ENCODE results near the gene SORBS1.

GRCh38 chr10:95343573-95343972 is 217.6 kb downstream of the SORBS1 start:
- TF ChIP-seq POLR2A (IDR thresholded peaks at IDR 0.05): no peak
- TF ChIP-seq, protein P1, sequence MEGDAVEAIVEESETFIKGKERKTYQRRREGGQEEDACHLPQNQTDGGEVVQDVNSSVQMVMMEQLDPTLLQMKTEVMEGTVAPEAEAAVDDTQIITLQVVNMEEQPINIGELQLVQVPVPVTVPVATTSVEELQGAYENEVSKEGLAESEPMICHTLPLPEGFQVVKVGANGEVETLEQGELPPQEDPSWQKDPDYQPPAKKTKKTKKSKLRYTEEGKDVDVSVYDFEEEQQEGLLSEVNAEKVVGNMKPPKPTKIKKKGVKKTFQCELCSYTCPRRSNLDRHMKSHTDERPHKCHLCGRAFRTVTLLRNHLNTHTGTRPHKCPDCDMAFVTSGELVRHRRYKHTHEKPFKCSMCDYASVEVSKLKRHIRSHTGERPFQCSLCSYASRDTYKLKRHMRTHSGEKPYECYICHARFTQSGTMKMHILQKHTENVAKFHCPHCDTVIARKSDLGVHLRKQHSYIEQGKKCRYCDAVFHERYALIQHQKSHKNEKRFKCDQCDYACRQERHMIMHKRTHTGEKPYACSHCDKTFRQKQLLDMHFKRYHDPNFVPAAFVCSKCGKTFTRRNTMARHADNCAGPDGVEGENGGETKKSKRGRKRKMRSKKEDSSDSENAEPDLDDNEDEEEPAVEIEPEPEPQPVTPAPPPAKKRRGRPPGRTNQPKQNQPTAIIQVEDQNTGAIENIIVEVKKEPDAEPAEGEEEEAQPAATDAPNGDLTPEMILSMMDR (IDR thresholded peaks at IDR 0.05): no peak
